ENCODE data around the gene UGT1A4. TPM values are rescaled to one million over a fixed set of nuclear protein-coding genes. Genes with fewer than 3 reads are reported as not detected.

The UGT1A4 gene
- total RNA-seq, 1 donor, result not detected

DNA sequence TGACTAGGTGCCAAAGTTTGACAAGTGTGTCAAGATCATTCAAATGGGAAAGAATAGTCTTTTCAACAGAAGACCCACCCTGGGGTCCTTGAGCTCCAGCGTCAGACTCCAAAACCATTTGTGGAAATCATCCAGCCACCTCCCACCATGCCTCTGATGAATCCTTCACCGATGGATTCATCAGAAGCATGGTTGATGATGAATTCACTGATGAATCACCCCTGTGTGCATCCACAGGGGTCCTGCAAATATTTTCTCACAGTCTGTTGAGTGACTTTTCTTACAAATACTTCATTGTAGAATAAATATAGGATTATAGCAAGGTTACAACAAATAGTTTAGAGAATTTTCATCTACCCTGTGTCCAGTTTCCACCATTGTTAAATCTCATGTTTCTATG is 42.5 kb upstream of the UGT1A4 start:
- no peak for TF ChIP-seq CTCF (IDR thresholded peaks at IDR 0.05; ENCODE audit: insufficient read depth, low read length)
- no peak overlapping the region for H3K4me3 ChIP-seq (ENCODE audit: low read depth, low read length)
- no peak for DNase-seq (ENCODE audit: low read depth)

DNA sequence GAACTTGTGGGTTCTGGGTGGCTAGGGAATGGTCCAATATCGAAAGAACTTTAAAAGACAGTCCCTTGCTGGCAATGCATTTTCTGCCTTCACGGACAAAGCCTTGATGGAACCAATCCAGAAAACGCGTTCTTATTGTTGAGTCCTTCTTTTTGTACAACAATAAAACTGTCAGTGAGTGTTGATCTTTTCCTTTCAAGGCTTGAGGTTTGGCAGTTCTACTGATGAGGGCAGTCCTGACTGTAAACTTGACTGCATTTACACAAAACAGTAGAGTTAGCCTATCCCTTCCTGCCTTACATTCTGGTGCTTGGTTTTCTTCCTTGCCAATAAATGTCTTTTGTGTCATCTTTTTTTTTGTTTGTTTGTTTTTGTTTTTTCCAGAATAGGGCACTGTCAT is 39.3 kb upstream of the UGT1A4 start:
- no peak overlapping the region for H3K4me3 ChIP-seq (ENCODE audit: low read depth, low read length)
- DNase-seq (ENCODE audit: low read depth), result peak; percentile 25
- no peak for TF ChIP-seq CTCF (IDR thresholded peaks at IDR 0.05; ENCODE audit: insufficient read depth, low read length)

DNA sequence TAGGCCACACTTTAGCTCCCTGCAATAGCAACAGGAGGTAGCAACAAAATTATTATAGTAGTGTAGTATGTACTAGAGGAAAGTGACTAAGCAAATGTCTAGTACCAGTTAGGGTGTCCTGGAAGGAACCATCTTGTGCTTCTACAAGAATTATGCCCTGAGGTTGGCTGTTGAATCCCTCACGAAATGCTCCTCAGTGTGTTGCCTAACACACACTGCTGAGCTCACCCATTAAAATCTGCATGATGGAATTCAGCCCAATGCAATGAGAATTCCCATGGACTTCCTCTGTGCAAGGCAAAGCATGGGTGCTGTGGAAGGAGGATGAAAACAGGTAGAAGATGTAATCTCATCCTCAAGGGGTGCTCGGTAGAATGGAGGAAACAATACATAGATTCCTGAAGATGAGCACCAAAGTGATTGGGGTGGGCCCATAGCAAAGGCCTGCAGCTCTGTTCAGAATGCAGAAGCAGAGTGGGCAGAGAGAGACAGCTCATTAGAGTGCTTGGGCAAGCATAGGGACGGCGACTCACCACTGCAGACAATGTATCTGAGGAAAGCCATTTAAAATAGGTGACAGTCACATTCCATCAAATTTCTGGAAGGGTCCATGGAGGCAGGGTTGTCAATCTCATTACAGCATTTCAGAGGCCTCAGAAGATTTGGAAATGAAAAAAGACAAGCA is 38.0 kb upstream of the UGT1A4 start:
- DNase-seq (ENCODE audit: low read depth), result no peak
- TF ChIP-seq CTCF (IDR thresholded peaks at IDR 0.05; ENCODE audit: insufficient read depth, low read length), result no peak
- H3K4me3 ChIP-seq (ENCODE audit: low read depth, low read length), result no peak overlapping the region

DNA sequence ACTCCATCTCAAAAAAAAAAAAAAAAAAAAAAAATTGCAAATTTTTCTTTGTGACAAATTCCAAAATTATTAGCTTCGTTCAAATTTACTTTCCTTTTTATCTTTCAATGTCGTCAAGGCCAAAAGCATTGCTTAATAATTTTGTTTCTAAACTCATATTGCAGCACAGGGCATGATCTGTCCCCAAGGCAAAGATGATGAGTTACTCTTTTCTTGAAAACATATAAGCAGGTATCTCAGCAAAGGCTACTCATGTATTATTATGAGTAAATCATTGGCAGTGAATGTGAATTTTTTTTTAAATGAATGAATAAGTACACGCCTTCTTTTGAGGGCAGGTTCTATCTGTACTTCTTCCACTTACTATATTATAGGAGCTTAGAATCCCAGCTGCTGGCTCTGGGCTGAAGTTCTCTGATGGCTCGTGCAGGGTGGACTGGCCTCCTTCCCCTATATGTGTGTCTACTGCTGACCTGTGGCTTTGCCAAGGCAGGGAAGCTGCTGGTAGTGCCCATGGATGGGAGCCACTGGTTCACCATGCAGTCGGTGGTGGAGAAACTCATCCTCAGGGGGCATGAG is 36.9 kb upstream of the UGT1A4 start, which contains the start of gene UGT1A7:
TSS of gene UGT1A7 (plus strand) at position 381 of the 579 bp plus-strand sequence. CDS start at position 418, 37 bp downstream.
- no peak within 1 kb of the TSS for H3K4me3 ChIP-seq (ENCODE audit: low read depth, low read length)
- no peak for TF ChIP-seq CTCF (IDR thresholded peaks at IDR 0.05; ENCODE audit: insufficient read depth, low read length)
- no peak for DNase-seq (ENCODE audit: low read depth)

GRCh38 chr2:233684640-233685039 is 33.9 kb upstream of the UGT1A4 start:
- no peak for DNase-seq (ENCODE audit: low read depth)
- no peak overlapping the region for H3K4me3 ChIP-seq (ENCODE audit: low read depth, low read length)
- TF ChIP-seq CTCF (IDR thresholded peaks at IDR 0.05; ENCODE audit: insufficient read depth, low read length), result no peak

GRCh38 chr2:233686928-233687327 is 31.6 kb upstream of the UGT1A4 start:
- H3K4me3 ChIP-seq (ENCODE audit: low read depth, low read length), result no peak overlapping the region
- DNase-seq (ENCODE audit: low read depth), result no peak
- TF ChIP-seq CTCF (IDR thresholded peaks at IDR 0.05; ENCODE audit: insufficient read depth, low read length), result no peak
